ENCODE measurements around the gene TBC1D2B.
"Not testable (repeated sequence)": the region's sequence is repeated elsewhere in the genome, so short reads cannot be mapped to it uniquely, and the experiment has no call there.

TBC1D2B gene

GRCh38 chr15:77980098-77980497 lies 97.4 kb downstream of the TBC1D2B start:
- no peak for TF ChIP-seq CTCF (IDR thresholded peaks at IDR 0.05)
- no peaks in the 10 kb centered on the region for H3K4me1 ChIP-seq (ENCODE audit: control insufficient read depth in 1 of 2, insufficient read depth in 1 of 2, low read depth in 1 of 2, low read length in 1 of 2)

GRCh38 chr15:77979157-77979556 lies 98.4 kb downstream of the TBC1D2B start:
- not testable (repeated sequence) for H3K36me3 ChIP-seq; H3K4me1 ChIP-seq (ENCODE audit: control insufficient read depth in 1 of 2, insufficient read depth in 1 of 2, low read depth in 1 of 2, low read length in 1 of 2); H3K9me3 ChIP-seq; H3K4me3 ChIP-seq (ENCODE audit: low read depth in 1 of 2, low read length in 1 of 2); H3K27ac ChIP-seq
- peaks cover 15% of the 10 kb centered on the region for H3K27me3 ChIP-seq

More at GRCh38 chr15:77980098-77980497, 97.4 kb downstream of the TBC1D2B start:
- H3K9me3 ChIP-seq: no peaks in the 10 kb centered on the region
- no peak overlapping the region for H3K4me3 ChIP-seq (ENCODE audit: low read depth in 1 of 2, low read length in 1 of 2)
- H3K36me3 ChIP-seq: no peaks in the 10 kb centered on the region
- H3K27me3 ChIP-seq: peaks cover 9% of the 10 kb centered on the region
- no peak overlapping the region for H3K27ac ChIP-seq

GRCh38 chr15:77978759-77979145 lies 98.8 kb downstream of the TBC1D2B start:
- H3K9me3 ChIP-seq; H3K27ac ChIP-seq; H3K4me1 ChIP-seq (ENCODE audit: control insufficient read depth in 1 of 2, insufficient read depth in 1 of 2, low read depth in 1 of 2, low read length in 1 of 2); H3K36me3 ChIP-seq; H3K4me3 ChIP-seq (ENCODE audit: low read depth in 1 of 2, low read length in 1 of 2): not testable (repeated sequence)
- peaks cover 15% of the 10 kb centered on the region for H3K27me3 ChIP-seq

GRCh38 chr15:77977903-77978758 lies 99.4 kb downstream of the TBC1D2B start:
- H3K4me3 ChIP-seq (ENCODE audit: low read depth in 1 of 2, low read length in 1 of 2); H3K27ac ChIP-seq; H3K4me1 ChIP-seq (ENCODE audit: control insufficient read depth in 1 of 2, insufficient read depth in 1 of 2, low read depth in 1 of 2, low read length in 1 of 2); H3K9me3 ChIP-seq; H3K36me3 ChIP-seq: not testable (repeated sequence)
- H3K27me3 ChIP-seq: peaks cover 13% of the 10 kb centered on the region

GRCh38 chr15:77976760-77977525 lies 100.6 kb downstream of the TBC1D2B start:
- H3K4me3 ChIP-seq (ENCODE audit: low read depth in 1 of 2, low read length in 1 of 2); H3K9me3 ChIP-seq; H3K4me1 ChIP-seq (ENCODE audit: control insufficient read depth in 1 of 2, insufficient read depth in 1 of 2, low read depth in 1 of 2, low read length in 1 of 2); H3K36me3 ChIP-seq; H3K27ac ChIP-seq: not testable (repeated sequence)
- peaks cover 13% of the 10 kb centered on the region for H3K27me3 ChIP-seq

GRCh38 chr15:77976095-77976450 lies 101.4 kb downstream of the TBC1D2B start:
- H3K9me3 ChIP-seq; H3K4me3 ChIP-seq (ENCODE audit: low read depth in 1 of 2, low read length in 1 of 2); H3K4me1 ChIP-seq (ENCODE audit: control insufficient read depth in 1 of 2, insufficient read depth in 1 of 2, low read depth in 1 of 2, low read length in 1 of 2); H3K27ac ChIP-seq; H3K36me3 ChIP-seq: not testable (repeated sequence)
- H3K27me3 ChIP-seq: peaks cover 13% of the 10 kb centered on the region

- H3K27ac ChIP-seq: no peak overlapping the region
- H3K36me3 ChIP-seq: no peaks in the 10 kb centered on the region
- H3K4me3 ChIP-seq (ENCODE audit: low read depth in 1 of 2, low read length in 1 of 2): no peak overlapping the region
- peaks cover 13% of the 10 kb centered on the region for H3K27me3 ChIP-seq
- H3K9me3 ChIP-seq: no peaks in the 10 kb centered on the region
- H3K4me1 ChIP-seq (ENCODE audit: control insufficient read depth in 1 of 2, insufficient read depth in 1 of 2, low read depth in 1 of 2, low read length in 1 of 2): no peaks in the 10 kb centered on the region
- no peak for TF ChIP-seq CTCF (IDR thresholded peaks at IDR 0.05)
Measured at GRCh38 chr15:77975332-77976094, 102.0 kb downstream of the TBC1D2B start.

Data from neutrophil (primary cell).